HCT116 (cell line): ENCODE results near the gene CD300C. TPM values are rescaled to one million over a fixed set of nuclear protein-coding genes. Genes with fewer than 3 reads are reported as not detected.

Experiments used
- FOSL1 ChIP-seq: IDR thresholded peaks from 2 replicates; pipeline ENCODE4 v1.6.1; 2012; ENCODE audit warnings: low read depth
- POLR2AphosphoS5 ChIP-seq: IDR thresholded peaks from 2 replicates; pipeline ENCODE4 v1.6.1; 2011; ENCODE audit warnings: mild to moderate bottlenecking, low read depth, low read length, moderate library complexity
- RAD21 ChIP-seq: IDR thresholded peaks from 2 replicates; pipeline ENCODE4 v1.6.1; 2012; ENCODE audit warnings: low read depth, mild to moderate bottlenecking
- TCF7L2 ChIP-seq: IDR thresholded peaks from 2 replicates; pipeline ENCODE4 v1.7.0; 2011; ENCODE audit warnings: borderline replicate concordance, inconsistent platforms; ENCODE audit not compliant: insufficient read depth, insufficient read length; ENCODE audit errors: extremely low read depth
- ZNF274 ChIP-seq: fragments of 200-500 bp; sonication (Bioruptor generic); IDR thresholded peaks from 2 replicates; pipeline ENCODE4 v1.6.1; 2014; ENCODE audit warnings: mild to moderate bottlenecking, low read depth, low read length, inconsistent platforms
- total RNA-seq: library from RNA; stranded (reverse); gene quantifications from one replicate; pipeline ENCODE4 v1.2.1, GENCODE V29; 2021; ENCODE audit not compliant: unreplicated experiment
- TF ChIP-seq, protein P1 (sequence below): IDR thresholded peaks from 2 replicates; pipeline ENCODE4 v1.6.1; 2012
- TF ChIP-seq, protein P2 (sequence below): IDR thresholded peaks from 2 replicates; pipeline ENCODE4 v1.6.1; 2012

Gene CD300C
- total RNA-seq, 1 experiment from 2014 or later = 0.15 TPM

DNA sequence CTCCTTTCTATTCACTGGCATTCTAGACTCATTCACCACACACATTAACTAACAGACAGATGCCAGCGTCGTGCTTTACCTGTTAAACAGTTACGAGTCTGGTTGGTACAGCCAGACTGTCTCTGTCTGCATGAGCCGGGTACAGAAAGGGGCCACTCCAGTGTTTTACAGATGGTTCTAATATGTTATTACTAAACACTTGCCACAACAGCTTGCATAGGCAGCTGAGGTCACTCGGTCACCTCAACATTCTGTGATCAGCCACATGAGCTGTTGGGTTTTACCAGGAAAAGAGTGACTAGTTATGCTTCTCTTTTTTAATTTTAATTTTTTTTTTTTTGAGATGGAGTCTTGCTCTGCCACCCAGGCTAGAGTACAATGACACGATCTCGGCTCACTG, 54.3 kb downstream of the CD300C start (continued):
- no peak for TF ChIP-seq POLR2AphosphoS5
- TF ChIP-seq FOSL1 = no peak
- TF ChIP-seq, protein P1, sequence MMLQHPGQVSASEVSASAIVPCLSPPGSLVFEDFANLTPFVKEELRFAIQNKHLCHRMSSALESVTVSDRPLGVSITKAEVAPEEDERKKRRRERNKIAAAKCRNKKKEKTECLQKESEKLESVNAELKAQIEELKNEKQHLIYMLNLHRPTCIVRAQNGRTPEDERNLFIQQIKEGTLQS = no peak
- TF ChIP-seq RAD21 = no peak
- no peak for TF ChIP-seq TCF7L2
- TF ChIP-seq, protein P2, sequence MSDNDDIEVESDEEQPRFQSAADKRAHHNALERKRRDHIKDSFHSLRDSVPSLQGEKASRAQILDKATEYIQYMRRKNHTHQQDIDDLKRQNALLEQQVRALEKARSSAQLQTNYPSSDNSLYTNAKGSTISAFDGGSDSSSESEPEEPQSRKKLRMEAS = no peak
- TF ChIP-seq ZNF274 = no peak

Other genes with a start within 250 kb of the CD300C start
- gene KIF19, start 219.9 kb downstream of the CD300C start, total RNA-seq = 0.15 TPM
- not detected for gene BTBD17, start 184.2 kb downstream of the CD300C start, total RNA-seq
- gene GPR142, start 178.6 kb downstream of the CD300C start, total RNA-seq = not detected
- 54.4 TPM for gene GPRC5C, start 114.0 kb downstream of the CD300C start, total RNA-seq
- gene CD300A, start 79.5 kb downstream of the CD300C start, total RNA-seq = 0.71 TPM
- gene CD300LB, start 14.6 kb downstream of the CD300C start, total RNA-seq = not detected
- not detected for gene CD300H, start 21.4 kb upstream of the CD300C start, total RNA-seq
- not detected for gene CD300LD, start 46.2 kb upstream of the CD300C start, total RNA-seq
- gene CD300E, start 77.6 kb upstream of the CD300C start, total RNA-seq = not detected
- not detected for gene CD300LF, start 166.8 kb upstream of the CD300C start, total RNA-seq
- gene RAB37, start 191.1 kb upstream of the CD300C start, total RNA-seq = 8.2 TPM
- 129 TPM for gene NHERF1, start 202.5 kb upstream of the CD300C start, total RNA-seq
- gene NAT9, start 230.2 kb upstream of the CD300C start, total RNA-seq = 88.7 TPM